Measurements from ENCODE around the gene FBXO30.

- TF ChIP-seq SIX5 (IDR thresholded peaks at IDR 0.05; ENCODE audit: borderline replicate concordance in 1 of 2, insufficient read depth in 1 of 2, low read depth in 1 of 2, low read length in 2 of 2), result no peak
- no peak for TF ChIP-seq ZBTB5 (IDR thresholded peaks at IDR 0.05)
- TF ChIP-seq THRA (IDR thresholded peaks at IDR 0.05), result no peak
- no peak for TF ChIP-seq MAFK (IDR thresholded peaks at IDR 0.05; ENCODE audit: low read length)
- no peak for TF ChIP-seq ZNF431 (CRISPR knock-in tag; IDR thresholded peaks at IDR 0.05)
- TF ChIP-seq HMG20B (CRISPR knock-in tag; IDR thresholded peaks at IDR 0.05), result no peak
- TF ChIP-seq RBBP5 (IDR thresholded peaks at IDR 0.05; ENCODE audit: borderline replicate concordance, insufficient read depth, low read length, poor library complexity, severe bottlenecking), result no peak
- TF ChIP-seq EZH2 (IDR thresholded peaks at IDR 0.05; ENCODE audit: borderline replicate concordance, low read depth, low read length), result no peak
- no peak for TF ChIP-seq JUNB (CRISPR knock-in tag; conservative IDR thresholded peaks at IDR 0.05)
- TF ChIP-seq STAT6 (CRISPR knock-in tag; IDR thresholded peaks at IDR 0.05), result no peak
- TF ChIP-seq ZNF551 (CRISPR knock-in tag; IDR thresholded peaks at IDR 0.05), result no peak
- no peak for TF ChIP-seq HDAC2 (IDR thresholded peaks at IDR 0.05)
These were observed 62.0 kb downstream of the FBXO30 start for GRCh38 chr6:145752638-145753037.

Data from K562 (cell line).